Prostate gland (tissue), 2 donors: ENCODE measurements around the gene RP9.

Experiments used
- CTCF ChIP-seq, 4 experiments: fragments of 200-600 bp in 2 of 4; fragments of 450-650 bp in 2 of 4; sonication (generic) in 2 of 4; IDR thresholded peaks; 1 replicate in 3 of 4; 2 replicates in 1 of 4; pipeline ENCODE4 v1.5.1; 2016 to 2019; ENCODE audit warnings: antibody characterized with exemption in 4 of 4, mild to moderate bottlenecking in 2 of 4, moderate library complexity in 2 of 4
- POLR2AphosphoS5 ChIP-seq: sonication (generic); formaldehyde crosslinking; IDR thresholded peaks from one replicate; pipeline ENCODE4 v1.6.1; 2017; ENCODE audit warnings: antibody characterized with exemption

- TF ChIP-seq POLR2AphosphoS5 (no peak), CTCF (IDR thresholded peaks at IDR 0.05) (no peak)
These were observed 47.8 kb downstream of the RP9 start for GRCh38 chr7:33061282-33061937.
